Fibroblast of lung (primary cell): Measurements from ENCODE around the gene OR2V1. TPM values are rescaled to one million over a fixed set of nuclear protein-coding genes. Genes with fewer than 3 reads are reported as not detected.
"Not testable (repeated sequence)": the region's sequence is repeated elsewhere in the genome, so short reads cannot be mapped to it uniquely, and the experiment has no call there.

ENCODE experiments used
- DNase-seq, 2 donors: peaks; one replicate each; pipeline versions ENCODE4 v3.0.0 to v3.0.0-alpha.2; 2010; ENCODE audit warnings: low read depth in 2 of 2
- H2AFZ ChIP-seq: 2 replicates; pipeline ENCODE4 v1.5.1; 2012; ENCODE audit warnings: low read length, control low read depth, inconsistent platforms
- H3K27ac ChIP-seq: 2 replicates; pipeline ENCODE4 v1.5.1; 2011; ENCODE audit warnings: low read length, control low read depth; ENCODE audit not compliant: insufficient read depth
- H3K27me3 ChIP-seq: 2 replicates; pipeline ENCODE4 v1.5.1; 2011; ENCODE audit warnings: mild to moderate bottlenecking, low read length; ENCODE audit not compliant: control insufficient read depth, insufficient read depth
- H3K36me3 ChIP-seq: 2 replicates; pipeline ENCODE4 v1.5.1; 2011; ENCODE audit warnings: low read length; ENCODE audit not compliant: control insufficient read depth, insufficient read depth
- H3K4me1 ChIP-seq: 2 replicates; pipeline ENCODE4 v1.5.1; 2011; ENCODE audit warnings: low read length; ENCODE audit not compliant: control insufficient read depth, insufficient read depth; ENCODE audit errors: extremely low read depth
- H3K4me2 ChIP-seq: 2 replicates; pipeline ENCODE4 v1.5.1; 2011; ENCODE audit warnings: low read length, control low read depth; ENCODE audit not compliant: insufficient read depth; ENCODE audit errors: extremely low read depth
- H3K4me3 ChIP-seq, 4 experiments: fragments of 200-600 bp in 1 of 4; sonication (generic) in 1 of 4; replicated peaks in 1 of 4; 2 replicates each; pipeline ENCODE4 v1.5.1; 2011 to 2016; ENCODE audit warnings: low read length in 4 of 4, low read depth in 3 of 4, mild to moderate bottlenecking in 3 of 4, control low read depth in 2 of 4, inconsistent platforms in 1 of 4, mixed read lengths in 1 of 4; ENCODE audit not compliant: insufficient read depth in 1 of 4; ENCODE audit errors: control extremely low read depth in 1 of 4
- H3K79me2 ChIP-seq: 2 replicates; pipeline ENCODE4 v1.5.1; 2012; ENCODE audit warnings: mild to moderate bottlenecking, low read length, inconsistent platforms; ENCODE audit not compliant: control insufficient read depth, insufficient read depth
- H3K9ac ChIP-seq: 2 replicates; pipeline ENCODE4 v1.5.1; 2011; ENCODE audit warnings: mild to moderate bottlenecking, low read length, control low read depth; ENCODE audit not compliant: insufficient read depth
- H3K9me3 ChIP-seq: 2 replicates; pipeline ENCODE4 v1.5.1; 2012; ENCODE audit warnings: low read depth, low read length; ENCODE audit not compliant: control insufficient read depth, insufficient read depth
- H4K20me1 ChIP-seq: 2 replicates; pipeline ENCODE4 v1.5.1; 2011; ENCODE audit warnings: low read length; ENCODE audit not compliant: control insufficient read depth, insufficient read depth; ENCODE audit errors: extremely low read depth
- CTCF ChIP-seq, 2 donors: IDR thresholded peaks in 1 of 2; conservative IDR thresholded peaks in 1 of 2; 1 replicate in 1 of 2; 2 replicates in 1 of 2; pipeline ENCODE4 v1.5.1; 2011 to 2012; ENCODE audit warnings: low read length in 2 of 2, control low read depth in 1 of 2, inconsistent platforms in 1 of 2, low read depth in 1 of 2, mild to moderate bottlenecking in 1 of 2
- EZH2 ChIP-seq: IDR thresholded peaks from 2 replicates; pipeline ENCODE4 v1.5.1; 2012; ENCODE audit warnings: low read length, control low read depth, mild to moderate bottlenecking; ENCODE audit errors: missing control alignments
- polyA plus RNA-seq, 2 donors: library from polyadenylated mRNA; depleted of rRNA in 1 of 2; stranded (reverse) in 1 of 2; unstranded in 1 of 2; fragments of >200 nt; gene quantifications; 2 replicates each; pipeline ENCODE4 v1.2.1, GENCODE V29; 2011 to 2012; ENCODE audit warnings: missing spikeins in 1 of 2
- total RNA-seq: library from RNA; depleted of rRNA; stranded (reverse); fragments of >200 nt; gene quantifications from 2 replicates; pipeline ENCODE4 v1.2.1, GENCODE V29; 2014

The OR2V1 gene
- total and polyA plus RNA-seq, 2 donors (not counting 1 experiment from before 2014, with no cell fraction given) = not detected

GRCh38 chr5:181164076-181164952, 33.3 kb upstream of the OR2V1 start:
- Histone ChIP-seq H3K79me2 (no peaks in the 10 kb centered on the region), H3K4me1 (peaks cover 4% of the 10 kb centered on the region), H3K4me3 (peak overlapping the region in 1 of 4 experiments; percentile 17), H3K9ac (no peak overlapping the region), H3K27ac (no peak overlapping the region), H3K4me2 (peak overlapping the region; percentile 32), H2AFZ (no peak overlapping the region), H3K36me3 (no peaks in the 10 kb centered on the region), H4K20me1 (no peaks in the 10 kb centered on the region), H3K27me3 (no peaks in the 10 kb centered on the region), H3K9me3 (no peaks in the 10 kb centered on the region)
- TF ChIP-seq CTCF (conservative IDR thresholded peaks at IDR 0.05 in 1 of 2, IDR thresholded peaks at IDR 0.05 in 1 of 2; ENCODE audit: low read depth in 1 of 2, low read length in 2 of 2) = no peak
- no peak for TF ChIP-seq EZH2
- DNase-seq = peak; percentile 39 to 41

GRCh38 chr5:181163487-181164075, 32.6 kb upstream of the OR2V1 start:
- H3K9ac ChIP-seq = no peak overlapping the region
- no peak for TF ChIP-seq EZH2
- no peak for TF ChIP-seq CTCF (conservative IDR thresholded peaks at IDR 0.05 in 1 of 2, IDR thresholded peaks at IDR 0.05 in 1 of 2; ENCODE audit: low read depth in 1 of 2, low read length in 2 of 2)
- H3K9me3 ChIP-seq = no peaks in the 10 kb centered on the region
- DNase-seq = peak in 1 of 2 donors; percentile 36
- H3K79me2 ChIP-seq = no peaks in the 10 kb centered on the region
- no peak overlapping the region for H3K4me3 ChIP-seq
- H3K4me1 ChIP-seq = peaks cover 4% of the 10 kb centered on the region
- no peak overlapping the region for H3K4me2 ChIP-seq
- no peaks in the 10 kb centered on the region for H3K36me3 ChIP-seq
- no peaks in the 10 kb centered on the region for H3K27me3 ChIP-seq
- H3K27ac ChIP-seq = no peak overlapping the region
- H4K20me1 ChIP-seq = no peaks in the 10 kb centered on the region
- H2AFZ ChIP-seq = no peak overlapping the region

- H4K20me1 ChIP-seq = no peaks in the 10 kb centered on the region
- no peaks in the 10 kb centered on the region for H3K27me3 ChIP-seq
- H3K27ac ChIP-seq = peak overlapping the region; percentile 74
- no peak overlapping the region for H3K9ac ChIP-seq
- no peak for DNase-seq
- peak overlapping the region in 2 of 4 experiments; percentile 39 to 44 for H3K4me3 ChIP-seq
- peak overlapping the region; percentile 87 for H2AFZ ChIP-seq
- TF ChIP-seq CTCF (conservative IDR thresholded peaks at IDR 0.05 in 1 of 2, IDR thresholded peaks at IDR 0.05 in 1 of 2; ENCODE audit: low read depth in 1 of 2, low read length in 2 of 2) = no peak
- TF ChIP-seq EZH2 = no peak
- H3K36me3 ChIP-seq = no peaks in the 10 kb centered on the region
- H3K79me2 ChIP-seq = no peaks in the 10 kb centered on the region
- H3K4me1 ChIP-seq = peaks cover 4% of the 10 kb centered on the region
- no peaks in the 10 kb centered on the region for H3K9me3 ChIP-seq
- H3K4me2 ChIP-seq = peak overlapping the region; percentile 76
These were observed 30.7 kb upstream of the OR2V1 start for GRCh38 chr5:181161534-181162175.

- not testable (repeated sequence) for H3K36me3 ChIP-seq, H3K9ac ChIP-seq, H4K20me1 ChIP-seq, H3K27me3 ChIP-seq, H3K79me2 ChIP-seq, H3K4me1 ChIP-seq, H3K9me3 ChIP-seq
- H3K4me3 ChIP-seq = peak overlapping the region in 3 of 4 experiments; percentile 12 to 44 (median 39)
- peak overlapping the region; percentile 74 for H3K27ac ChIP-seq
- peak overlapping the region; percentile 87 for H2AFZ ChIP-seq
- DNase-seq = peak; percentile 75
- peak overlapping the region; percentile 76 for H3K4me2 ChIP-seq
These were observed 30.0 kb upstream of the OR2V1 start for GRCh38 chr5:181160755-181161533.
